GM12872 (cell line): ENCODE data around the gene LDLRAD4.

Source experiments
- CTCF ChIP-seq: IDR thresholded peaks from 3 replicates; pipeline ENCODE4 v1.5.1; 2011; ENCODE audit warnings: low read depth, mild to moderate bottlenecking, low read length, moderate library complexity; ENCODE audit not compliant: insufficient read depth

LDLRAD4 gene

GRCh38 chr18:13630716-13631268 lies 412.2 kb downstream of the LDLRAD4 start:
- TF ChIP-seq CTCF: no peak

- no peak for TF ChIP-seq CTCF
These were observed 415.1 kb downstream of the LDLRAD4 start for GRCh38 chr18:13633700-13634099.

GRCh38 chr18:13635046-13635445 lies 416.5 kb downstream of the LDLRAD4 start:
- no peak for TF ChIP-seq CTCF

- TF ChIP-seq CTCF: no peak
These were observed 420.4 kb downstream of the LDLRAD4 start for GRCh38 chr18:13638719-13639595.

- no peak for TF ChIP-seq CTCF
These were observed 421.8 kb downstream of the LDLRAD4 start for GRCh38 chr18:13640266-13640860.

GRCh38 chr18:13641551-13642439 lies 423.2 kb downstream of the LDLRAD4 start:
- TF ChIP-seq CTCF: no peak

- no peak for TF ChIP-seq CTCF
These were observed 423.9 kb downstream of the LDLRAD4 start for GRCh38 chr18:13642440-13642827.
